Heart left ventricle (tissue), 16 donors: Measurements from ENCODE around the gene TGFBR1. TPM values are rescaled to one million over a fixed set of nuclear protein-coding genes. Genes with fewer than 3 reads are reported as not detected.
A peak's percentile ranks its signal among the peaks of the same experiment; 100 is the strongest.

Experiments used
- ATAC-seq, 4 donors: fragments of 200-7000 bp; cut with Tn5 transposase; one replicate each; pipeline ENCODE4 v1.9.1; 2020 to 2022; ENCODE audit warnings: moderate library complexity in 4 of 4, mild to moderate bottlenecking in 3 of 4, moderate number of reproducible peaks in 1 of 4
- DNase-seq, 5 donors: peaks; one replicate each; pipeline ENCODE4 v3.0.0-alpha.2; 2020
- H3K27ac ChIP-seq, 12 donors: fragments of 200-600 bp; sonication (generic) in 4 of 12; one replicate each; pipeline versions ENCODE4 v1.5.0 to v1.8.0; 2016 to 2022; ENCODE audit warnings: mild to moderate bottlenecking in 2 of 12
- H3K27me3 ChIP-seq, 9 donors: fragments of 200-600 bp; sonication (generic) in 2 of 9; one replicate each; pipeline versions ENCODE4 v1.5.1 to v1.8.0; 2016 to 2022; ENCODE audit warnings: mild to moderate bottlenecking in 3 of 9
- H3K36me3 ChIP-seq, 9 donors: fragments of 200-600 bp; sonication (generic) in 2 of 9; one replicate each; pipeline versions ENCODE4 v1.5.0 to v1.8.0; 2018 to 2022; ENCODE audit warnings: mild to moderate bottlenecking in 2 of 9
- H3K4me1 ChIP-seq, 12 donors: fragments of 200-600 bp; sonication (generic) in 4 of 12; one replicate each; pipeline versions ENCODE4 v1.5.0 to v1.8.0; 2016 to 2022; ENCODE audit warnings: mild to moderate bottlenecking in 3 of 12
- H3K4me3 ChIP-seq, 12 donors: fragments of 200-600 bp; sonication (generic) in 4 of 12; one replicate each; pipeline versions ENCODE4 v1.5.0 to v1.8.0; 2017 to 2022; ENCODE audit warnings: mild to moderate bottlenecking in 9 of 12, moderate library complexity in 4 of 12
- H3K9me3 ChIP-seq, 12 donors: fragments of 200-600 bp; sonication (generic) in 4 of 12; one replicate each; pipeline versions ENCODE4 v1.5.0 to v1.8.0; 2016 to 2022; ENCODE audit warnings: mild to moderate bottlenecking in 1 of 12
- POLR2A ChIP-seq, 2 donors: fragments of 450-650 bp; IDR thresholded peaks; one replicate each; pipeline ENCODE4 v1.6.1; 2017; ENCODE audit warnings: antibody characterized with exemption in 2 of 2, mild to moderate bottlenecking in 2 of 2, moderate library complexity in 2 of 2
- WGBS, 4 donors: extraction: QIAGEN DNeasy Blood & Tissue Kit in 2 of 4; methylation state at CpG; one replicate each; pipeline versions ENCODE4 v1.1.5 to v1.1.7; 2013 to 2018; 5-methylcytosine and 5-hydroxymethylcytosine counted together
- intact Hi-C, 10 donors: fragments of 100-400 bp; cut with DNase I; formaldehyde crosslinking; loops; one replicate each; pipeline versions ENCODE4 v1.11.1 to v1.14.2; 2022
- polyA plus RNA-seq, 2 donors: library from polyadenylated mRNA; stranded (reverse); fragments of 200-250 nt; gene quantifications; one replicate each; pipeline ENCODE4 v1.2.3, GENCODE V29; 2013
- total RNA-seq, 9 donors: library from RNA; depleted of rRNA in 2 of 9; stranded (reverse); fragments of >200 nt in 2 of 9; fragmentation: NEBNext Ultra II Directional in 3 of 9; extraction: Animal tissue kit (Norgen Biotek cat#: 25700) in 3 of 9; gene quantifications; one replicate each; pipeline versions ENCODE4 v1.1.0 to v1.2.4, GENCODE V29; 2016 to 2023
- TF ChIP-seq, protein P1 (sequence below), 12 donors: fragments of 200-600 bp; sonication (generic) in 4 of 12; IDR thresholded peaks; one replicate each; pipeline versions ENCODE4 v1.5.0 to v1.8.0; 2018 to 2022; ENCODE audit warnings: antibody characterized with exemption in 12 of 12, mild to moderate bottlenecking in 5 of 12
- donor health status: ischemic (EF 13 %, LVEDD 7.1; RV severe dilation, severe dysfunction).
- donor health status: healthy with polysubstance abuse.
- donor health status: DM: no; HTN: yes; CAD: no.
- donor health status: DM: no; HTN: no; CAD: no.
- donor health status: ischemic (EF 25% LVEDD 6.9; RV normal size, moderate dysfunction).
- donor health status: ischemic (EF 25% LVEDD 5.7; RV mildly dilated, moderate dysfunction).
- donor health status: healthy.
- donor health status: DM: yes; HTN: yes; CAD: no.
- donor health status: ischemic (EF 35%, LVEDD 5.7; RV mildly dilated, moderate dysfunction).
- donor health status: nonischemic (EF 11% LVEDD 7.7; RV severe dilation, severe dysfunction).
- donor health status: DM: yes; HTN: yes; CAD: no.
- donor health status: PGD.
- donor health status: ischemic (EF 29% LVEDD 5.4; RV normal size, mild dysfunction).
- donor health status: nonischemic (EF 23%, LVEDD 6.1; RV moderate dilation, normal function).

Gene TGFBR1
- total and polyA plus RNA-seq, 11 donors, result 3.8 to 41.0 (median 13.8) TPM

DNA sequence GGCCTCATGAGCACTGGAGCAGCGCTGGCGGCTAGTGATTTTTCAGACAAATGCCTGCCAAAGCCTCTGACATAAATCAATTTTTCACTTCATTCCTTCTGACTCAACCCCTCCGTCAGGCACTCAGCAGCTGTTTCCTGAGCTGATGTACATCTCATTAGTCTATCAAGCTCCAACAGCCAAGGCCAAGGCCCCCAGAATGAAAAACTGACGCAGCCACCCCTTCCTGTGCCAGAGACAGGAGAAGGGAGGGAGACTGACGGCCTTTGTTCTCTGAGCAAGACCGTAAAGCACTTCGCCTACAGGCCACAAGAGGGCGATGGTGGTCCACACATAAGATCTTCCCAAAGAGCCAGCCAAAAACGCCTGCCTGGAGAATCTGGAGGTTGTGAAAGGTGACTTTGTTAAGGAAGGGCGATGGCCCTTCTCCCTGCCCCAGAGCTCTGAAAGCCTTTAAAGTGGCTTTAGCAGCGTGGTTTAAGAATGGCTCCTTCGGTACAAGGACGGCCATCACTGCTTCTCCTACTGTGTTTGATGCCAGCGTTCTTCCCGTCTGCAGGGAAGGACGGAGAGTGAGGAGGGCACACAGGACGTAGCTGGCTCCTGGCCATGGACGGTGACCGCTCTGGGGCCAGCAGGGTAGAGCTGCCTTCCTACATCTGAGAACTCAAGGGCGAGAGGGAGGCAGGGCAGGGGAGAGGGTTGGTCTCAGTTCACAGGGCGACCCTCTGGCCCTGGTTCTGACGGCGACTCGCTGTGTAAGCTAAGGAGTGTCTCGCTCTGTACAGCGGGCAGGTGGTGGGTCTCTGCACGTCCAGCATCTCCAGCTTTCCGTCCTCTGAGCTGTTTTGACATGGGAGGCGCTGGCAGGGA, 79.8 kb downstream of the TGFBR1 start:
- ATAC-seq, result peak; percentile 82 to 94 (median 90)
- H3K4me1 ChIP-seq, result peaks cover 0 to 19% (median 6%) of the 10 kb centered on the region in 12 donors

DNA sequence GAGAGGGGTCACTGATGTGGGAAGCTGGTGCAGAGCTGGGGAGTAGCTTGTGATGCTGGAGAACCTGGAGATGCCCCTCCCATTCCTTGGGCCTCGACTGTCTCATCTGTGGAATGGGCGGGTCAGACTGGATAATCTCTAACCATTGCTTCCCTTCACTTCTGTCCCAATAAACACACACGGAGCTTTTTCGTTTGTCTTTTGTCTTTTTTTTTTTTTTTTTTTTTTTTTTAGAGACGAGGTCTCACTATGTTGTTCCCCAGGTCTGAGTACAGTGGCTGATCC, 80.4 kb downstream of the TGFBR1 start:
- H3K4me3 ChIP-seq, result peak overlapping the region in 1 of 12 donors; percentile 44
- peaks cover 0 to 19% (median 6%) of the 10 kb centered on the region in 12 donors for H3K4me1 ChIP-seq
- TF ChIP-seq, protein P1, sequence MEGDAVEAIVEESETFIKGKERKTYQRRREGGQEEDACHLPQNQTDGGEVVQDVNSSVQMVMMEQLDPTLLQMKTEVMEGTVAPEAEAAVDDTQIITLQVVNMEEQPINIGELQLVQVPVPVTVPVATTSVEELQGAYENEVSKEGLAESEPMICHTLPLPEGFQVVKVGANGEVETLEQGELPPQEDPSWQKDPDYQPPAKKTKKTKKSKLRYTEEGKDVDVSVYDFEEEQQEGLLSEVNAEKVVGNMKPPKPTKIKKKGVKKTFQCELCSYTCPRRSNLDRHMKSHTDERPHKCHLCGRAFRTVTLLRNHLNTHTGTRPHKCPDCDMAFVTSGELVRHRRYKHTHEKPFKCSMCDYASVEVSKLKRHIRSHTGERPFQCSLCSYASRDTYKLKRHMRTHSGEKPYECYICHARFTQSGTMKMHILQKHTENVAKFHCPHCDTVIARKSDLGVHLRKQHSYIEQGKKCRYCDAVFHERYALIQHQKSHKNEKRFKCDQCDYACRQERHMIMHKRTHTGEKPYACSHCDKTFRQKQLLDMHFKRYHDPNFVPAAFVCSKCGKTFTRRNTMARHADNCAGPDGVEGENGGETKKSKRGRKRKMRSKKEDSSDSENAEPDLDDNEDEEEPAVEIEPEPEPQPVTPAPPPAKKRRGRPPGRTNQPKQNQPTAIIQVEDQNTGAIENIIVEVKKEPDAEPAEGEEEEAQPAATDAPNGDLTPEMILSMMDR (IDR thresholded peaks at IDR 0.05), result no peak
- TF ChIP-seq POLR2A (IDR thresholded peaks at IDR 0.05), result no peak
- intact Hi-C loops, result loop anchor here in 8 of 10 donors (5.0 to 10.0 kb wide), 8 partner anchors 80 to 1410 kb away; no protein-coding TSS in a partner anchor
- H3K9me3 ChIP-seq, result no peaks in the 10 kb centered on the region
- H3K36me3 ChIP-seq, result no peaks in the 10 kb centered on the region
- peaks cover 0 to 4% (median 0%) of the 10 kb centered on the region in 9 donors for H3K27me3 ChIP-seq
- H3K27ac ChIP-seq, result no peak overlapping the region
- WGBS, 4 donors, result 85 to 94% (median 88%) methylated on average over 5 of the region's 5 CpGs
- ATAC-seq (no peak), DNase-seq (no peak)

More for the DNA sequence above, 79.8 kb downstream of the TGFBR1 start:
- Histone ChIP-seq H3K36me3 (no peaks in the 10 kb centered on the region), H3K9me3 (no peaks in the 10 kb centered on the region), H3K4me3 (peak overlapping the region in 9 of 12 donors; percentile 14 to 46 (median 37)), H3K27me3 (peaks cover 0 to 4% (median 0%) of the 10 kb centered on the region in 9 donors), H3K27ac (peak overlapping the region in 7 of 12 donors; percentile 10 to 51 (median 32))
- intact Hi-C loops, result loop anchor here in 8 of 10 donors (5.0 to 10.0 kb wide), 11 partner anchors 80 to 1410 kb away; no protein-coding TSS in a partner anchor
- DNase-seq, result peak; percentile 82 to 89 (median 86)
- 32 to 38% (median 35%) methylated on average over 24 to 29 of the region's 29 CpGs for WGBS, 4 donors
- TF ChIP-seq, protein P1 (IDR thresholded peaks at IDR 0.05), result peak; percentile 89 to 98 (median 93)
- no peak for TF ChIP-seq POLR2A (IDR thresholded peaks at IDR 0.05)

DNA sequence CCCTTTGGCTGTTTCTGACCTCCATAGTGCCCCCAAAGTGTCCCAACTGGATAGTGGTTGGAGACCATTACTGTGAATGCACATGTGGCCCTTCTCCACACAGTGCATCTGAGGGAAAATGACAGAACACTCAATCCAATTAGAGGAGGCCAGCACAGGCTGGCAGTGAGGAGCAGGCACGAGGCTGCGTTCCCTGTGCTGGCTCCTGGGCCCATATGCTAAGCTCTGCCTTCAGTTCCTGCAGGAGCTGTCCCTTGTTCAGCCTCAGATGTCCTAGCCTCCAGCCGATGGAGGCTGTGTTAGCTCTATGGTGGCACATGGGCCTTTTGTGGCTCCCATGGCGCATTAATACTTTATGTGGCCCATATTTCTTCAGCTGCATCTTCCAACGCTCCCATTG, 81.0 kb downstream of the TGFBR1 start:
- Histone ChIP-seq H3K9me3 (no peaks in the 10 kb centered on the region), H3K27ac (no peak overlapping the region), H3K27me3 (peaks cover 0 to 4% (median 0%) of the 10 kb centered on the region in 9 donors), H3K4me1 (peaks cover 0 to 19% (median 6%) of the 10 kb centered on the region in 12 donors), H3K4me3 (no peak overlapping the region), H3K36me3 (no peaks in the 10 kb centered on the region)
- TF ChIP-seq, protein P1 (IDR thresholded peaks at IDR 0.05), result no peak
- no peak for TF ChIP-seq POLR2A (IDR thresholded peaks at IDR 0.05)
- ATAC-seq (no peak), DNase-seq (no peak)
- 91 to 96% (median 95%) methylated on average over 5 of the region's 5 CpGs for WGBS, 4 donors
- intact Hi-C loops, result loop anchor here in 8 of 10 donors (5.0 to 10.0 kb wide), 8 partner anchors 79 to 1409 kb away; no protein-coding TSS in a partner anchor

DNA sequence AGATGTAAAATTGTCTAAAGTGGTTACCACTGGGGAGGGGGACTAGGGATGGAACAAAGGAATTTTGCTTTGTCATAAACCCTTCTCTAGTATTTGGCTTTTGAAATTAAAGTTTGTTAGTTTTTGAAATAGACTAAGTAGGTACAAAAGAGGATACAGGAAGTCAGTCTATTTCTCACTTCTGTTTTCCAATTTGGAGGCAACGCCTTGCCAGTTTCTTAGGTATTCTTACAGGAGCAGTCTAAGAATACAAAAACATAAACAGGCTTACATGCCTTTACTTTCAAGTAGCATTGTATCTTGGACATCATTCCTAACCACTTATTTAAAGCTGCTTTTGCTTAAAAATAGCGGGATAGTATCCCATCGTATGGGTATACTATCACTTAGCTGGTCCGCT, 82.4 kb downstream of the TGFBR1 start:
- intact Hi-C loops, result loop anchor here in 8 of 10 donors (5.0 to 10.0 kb wide), 8 partner anchors 77 to 1407 kb away; no protein-coding TSS in a partner anchor

More for the DNA sequence above, 82.4 kb downstream of the TGFBR1 start:
- H3K4me3 ChIP-seq, result no peak overlapping the region
- H3K27ac ChIP-seq, result no peak overlapping the region
- H3K36me3 ChIP-seq, result no peaks in the 10 kb centered on the region
- TF ChIP-seq POLR2A (IDR thresholded peaks at IDR 0.05), result no peak
- TF ChIP-seq, protein P1 (IDR thresholded peaks at IDR 0.05), result no peak
- H3K9me3 ChIP-seq, result no peaks in the 10 kb centered on the region
- no peak for DNase-seq
- 86 to 88% (median 88%) methylated on average over 4 of the region's 4 CpGs for WGBS, 4 donors
- H3K4me1 ChIP-seq, result peaks cover 0 to 13% (median 6%) of the 10 kb centered on the region in 12 donors
- peaks cover 0 to 4% (median 0%) of the 10 kb centered on the region in 9 donors for H3K27me3 ChIP-seq
- no peak for ATAC-seq
